Endothelial cell of umbilical vein (primary cell): ENCODE results near the gene ARPIN. TPM values are rescaled to one million over a fixed set of nuclear protein-coding genes. Genes with fewer than 3 reads are reported as not detected.

Experiments used
- BruUV-seq: library from RNA; stranded (reverse); fragments of 400-500 nt; replicated peaks from 2 replicates; lab custom pipeline; 2021; lab: Mats Ljungman, UMichigan
- CTCF ChIA-PET: fragments of 300-600, 350-600 bp; sonication (Branson Sonifier 250); formaldehyde crosslinking; loops from one replicate; lab custom pipeline; 2021; ENCODE audit warnings: antibody characterized with exemption, inconsistent platforms; lab: Charles Lee
- POLR2A ChIA-PET: fragments of 300-600, 350-600 bp; sonication (Branson Sonifier 250); formaldehyde crosslinking; loops from one replicate; lab custom pipeline; 2021; ENCODE audit warnings: antibody characterized with exemption, inconsistent platforms; lab: Charles Lee
- DNase-seq: peaks from one replicate; pipeline ENCODE4 v3.0.0-alpha.2; 2011; ENCODE audit warnings: low read depth, low spot score
- FAIRE-seq: peaks from 2 replicates; lab custom pipeline; 2011; peaks lifted over from hg19 to GRCh38; lab: Jason Lieb, UNC
- H2AFZ ChIP-seq: 2 replicates; pipeline ENCODE4 v1.6.0; 2012; ENCODE audit warnings: low read depth, low read length, control low read depth, inconsistent platforms
- H3K27ac ChIP-seq: 2 replicates; pipeline ENCODE4 v1.5.1; 2011; ENCODE audit warnings: low read depth, mild to moderate bottlenecking, control low read depth, low read length, moderate library complexity; ENCODE audit not compliant: insufficient read depth
- H3K27me3 ChIP-seq, 2 experiments: 2 replicates each; pipeline versions ENCODE4 v1.6.0 to v1.6.1; 2011; ENCODE audit warnings: low read length in 2 of 2, mixed read lengths in 1 of 2; ENCODE audit not compliant: control insufficient read depth in 2 of 2, insufficient read depth in 2 of 2
- H3K36me3 ChIP-seq, 2 experiments: 2 replicates in 1 of 2; 3 replicates in 1 of 2; pipeline ENCODE4 v1.5.1; 2011; ENCODE audit warnings: low read length in 2 of 2, mild to moderate bottlenecking in 1 of 2, moderate library complexity in 1 of 2; ENCODE audit not compliant: control insufficient read depth in 2 of 2, insufficient read depth in 2 of 2; ENCODE audit errors: extremely low read depth in 1 of 2
- H3K4me1 ChIP-seq: 3 replicates; pipeline ENCODE4 v1.5.1; 2011; ENCODE audit warnings: mild to moderate bottlenecking, low read length; ENCODE audit not compliant: control insufficient read depth, insufficient read depth; ENCODE audit errors: extremely low read depth
- H3K4me2 ChIP-seq: 2 replicates; pipeline ENCODE4 v1.6.1; 2011; ENCODE audit warnings: low read length, control low read depth, mixed read lengths; ENCODE audit not compliant: insufficient read depth
- H3K4me3 ChIP-seq, 3 experiments: fragments of 200-600 bp in 1 of 3; sonication (generic), shearing (Covaris generic) in 1 of 3; replicated peaks in 1 of 3; 2 replicates each; pipeline ENCODE4 v1.5.1; 2011 to 2016; ENCODE audit warnings: control low read depth in 3 of 3, low read length in 3 of 3, mild to moderate bottlenecking in 2 of 3, inconsistent platforms in 1 of 3, low read depth in 1 of 3, moderate library complexity in 1 of 3; ENCODE audit not compliant: insufficient read depth in 1 of 3
- H3K79me2 ChIP-seq: 2 replicates; pipeline ENCODE4 v1.6.0; 2012; ENCODE audit warnings: low read length, inconsistent platforms; ENCODE audit not compliant: control insufficient read depth, insufficient read depth
- H3K9ac ChIP-seq: replicated peaks from 2 replicates; pipeline ENCODE3; 2011; ENCODE audit warnings: low read length, control low read depth; ENCODE audit not compliant: insufficient read depth; ENCODE audit errors: extremely low read depth
- H3K9me1 ChIP-seq: replicated peaks from 3 replicates; pipeline ENCODE4 v1.6.0; 2011; ENCODE audit warnings: mild to moderate bottlenecking, low read length; ENCODE audit not compliant: control insufficient read depth, insufficient read depth; ENCODE audit errors: extremely low read depth
- H3K9me3 ChIP-seq: replicated peaks from 2 replicates; pipeline ENCODE4 v1.5.1; 2012; ENCODE audit warnings: low read length, inconsistent platforms; ENCODE audit not compliant: control insufficient read depth, insufficient read depth
- H4K20me1 ChIP-seq: replicated peaks from 2 replicates; pipeline ENCODE3; 2011; ENCODE audit warnings: mild to moderate bottlenecking, low read length; ENCODE audit not compliant: control insufficient read depth, insufficient read depth; ENCODE audit errors: extremely low read depth
- EZH2 ChIP-seq: IDR thresholded peaks from 2 replicates; pipeline ENCODE4 v1.6.1; 2012; ENCODE audit warnings: borderline replicate concordance, low read depth, mild to moderate bottlenecking, moderate library complexity, low read length, inconsistent platforms; ENCODE audit not compliant: severe bottlenecking
- FOS ChIP-seq: IDR thresholded peaks from 2 replicates; pipeline ENCODE4 v1.6.1; 2011; ENCODE audit warnings: mild to moderate bottlenecking, low read length, moderate library complexity, borderline replicate concordance; ENCODE audit not compliant: insufficient read depth
- GATA2 ChIP-seq: IDR thresholded peaks from 2 replicates; pipeline ENCODE4 v1.7.0; 2011; ENCODE audit warnings: low read depth, mild to moderate bottlenecking, moderate library complexity, mixed read lengths, low read length; ENCODE audit not compliant: insufficient read length, insufficient read depth
- JUN ChIP-seq: IDR thresholded peaks from 2 replicates; pipeline ENCODE4 v1.6.1; 2011; ENCODE audit warnings: borderline replicate concordance, low read depth; ENCODE audit not compliant: insufficient read length, insufficient read depth
- MYC ChIP-seq: IDR thresholded peaks from one replicate; pipeline ENCODE4 v1.6.1; 2011; ENCODE audit warnings: mild to moderate bottlenecking, low read depth, low read length
- POLR2A ChIP-seq: IDR thresholded peaks from 2 replicates; pipeline ENCODE4 v1.6.1; 2012; ENCODE audit warnings: low read depth, mild to moderate bottlenecking, control low read depth, low read length
- POLR2AphosphoS5 ChIP-seq: IDR thresholded peaks from 2 replicates; pipeline ENCODE4 v1.6.1; 2012; ENCODE audit warnings: low read depth, mild to moderate bottlenecking, control low read depth, low read length, moderate library complexity; ENCODE audit not compliant: insufficient read depth
- dilution Hi-C: fragments of 300-500 bp; cut with MboI; formaldehyde crosslinking; loops from one replicate; pipeline ENCODE4 v1.15.0; 2019; ENCODE audit warnings: low sequenced_read_pairs; ENCODE audit not compliant: extremely low pct_ligation_motif_present
- intact Hi-C: fragments of 100-400 bp; cut with micrococcal nuclease; formaldehyde crosslinking; loops from one replicate; pipeline ENCODE4 v1.10.0; 2022
- polyA plus RNA-seq, 4 experiments: library from polyadenylated mRNA; depleted of rRNA in 3 of 4; stranded (reverse) in 3 of 4; unstranded in 1 of 4; fragments of >200 nt; gene quantifications; 2 replicates each; pipeline versions ENCODE4 v1.2.1 to v1.2.3, GENCODE V29; 2011 to 2012; ENCODE audit warnings: missing spikeins in 1 of 4
- total RNA-seq: library from RNA; stranded (reverse); gene quantifications from 2 replicates; pipeline ENCODE4 v1.2.3, GENCODE V29; 2021
- TF ChIP-seq, protein P1 (sequence below): IDR thresholded peaks from 2 replicates; pipeline ENCODE4 v1.6.1; 2011; ENCODE audit not compliant: insufficient read depth, insufficient read length
- TF ChIP-seq, protein P2 (sequence below), 2 donors: IDR thresholded peaks; 1 replicate in 1 of 2; 2 replicates in 1 of 2; pipeline ENCODE4 v1.5.1; 2011; ENCODE audit warnings: low read length in 2 of 2, mild to moderate bottlenecking in 2 of 2, moderate library complexity in 2 of 2, control low read depth in 1 of 2, inconsistent platforms in 1 of 2, low read depth in 1 of 2; ENCODE audit not compliant: insufficient read depth in 1 of 2; ENCODE audit errors: extremely low read depth in 1 of 2

Gene ARPIN
- total and polyA plus RNA-seq, 2 donors (not counting 3 experiments of a cell fraction or from before 2014, with no cell fraction given), result 13.0 to 23.3 TPM

DNA sequence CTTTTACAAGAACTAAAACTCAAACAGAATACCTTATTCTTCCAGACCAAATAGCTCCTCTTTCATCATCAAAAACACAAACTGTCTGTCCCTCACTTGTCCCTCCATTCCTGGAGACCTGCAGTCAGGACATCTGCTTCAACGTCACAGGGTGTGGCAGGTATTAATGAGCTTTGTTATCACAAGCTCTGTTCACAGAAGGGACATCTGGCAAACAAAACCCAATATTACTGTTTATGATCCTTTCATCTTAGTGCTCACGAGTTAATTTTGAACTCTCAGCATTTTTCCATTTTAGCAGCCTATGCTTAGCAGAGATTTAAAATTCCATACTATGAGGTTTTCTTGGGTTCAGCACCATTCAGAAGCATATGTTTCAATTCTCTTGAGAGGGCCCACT is 51.9 kb downstream of the ARPIN start:
- Histone ChIP-seq H3K9me1 (no peaks in the 10 kb centered on the region), H3K27ac (no peak overlapping the region), H4K20me1 (no peaks in the 10 kb centered on the region), H3K4me1 (no peaks in the 10 kb centered on the region), H3K9me3 (no peaks in the 10 kb centered on the region), H3K79me2 (no peaks in the 10 kb centered on the region), H3K4me3 (no peak overlapping the region), H3K4me2 (no peak overlapping the region), H3K36me3 (peaks cover 0 to 5% of the 10 kb centered on the region in 2 experiments), H3K27me3 (no peaks in the 10 kb centered on the region), H3K9ac (no peak overlapping the region), H2AFZ (no peak overlapping the region)
- ChIA-PET POLR2A (no interaction called here), CTCF (interaction anchor here (1.0 to 1.8 kb wide), 3 partner anchors 14 to 100 kb away, joined by 3 to 9 read pairs (median 4); no protein-coding TSS in a partner anchor)
- BruUV-seq, result no TSS peak
- dilution Hi-C loops (loop anchor here (25.0 kb wide), 1 partner anchor 99 kb away; the partner anchor contains the start of gene MESP1), intact Hi-C loops (no loop called here)
- TF ChIP-seq EZH2 (no peak), FOS (no peak), JUN (no peak), POLR2AphosphoS5 (no peak), POLR2A (no peak), GATA2 (no peak), MYC (no peak)
- TF ChIP-seq, protein P1, sequence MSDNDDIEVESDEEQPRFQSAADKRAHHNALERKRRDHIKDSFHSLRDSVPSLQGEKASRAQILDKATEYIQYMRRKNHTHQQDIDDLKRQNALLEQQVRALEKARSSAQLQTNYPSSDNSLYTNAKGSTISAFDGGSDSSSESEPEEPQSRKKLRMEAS, result no peak
- TF ChIP-seq, protein P2, sequence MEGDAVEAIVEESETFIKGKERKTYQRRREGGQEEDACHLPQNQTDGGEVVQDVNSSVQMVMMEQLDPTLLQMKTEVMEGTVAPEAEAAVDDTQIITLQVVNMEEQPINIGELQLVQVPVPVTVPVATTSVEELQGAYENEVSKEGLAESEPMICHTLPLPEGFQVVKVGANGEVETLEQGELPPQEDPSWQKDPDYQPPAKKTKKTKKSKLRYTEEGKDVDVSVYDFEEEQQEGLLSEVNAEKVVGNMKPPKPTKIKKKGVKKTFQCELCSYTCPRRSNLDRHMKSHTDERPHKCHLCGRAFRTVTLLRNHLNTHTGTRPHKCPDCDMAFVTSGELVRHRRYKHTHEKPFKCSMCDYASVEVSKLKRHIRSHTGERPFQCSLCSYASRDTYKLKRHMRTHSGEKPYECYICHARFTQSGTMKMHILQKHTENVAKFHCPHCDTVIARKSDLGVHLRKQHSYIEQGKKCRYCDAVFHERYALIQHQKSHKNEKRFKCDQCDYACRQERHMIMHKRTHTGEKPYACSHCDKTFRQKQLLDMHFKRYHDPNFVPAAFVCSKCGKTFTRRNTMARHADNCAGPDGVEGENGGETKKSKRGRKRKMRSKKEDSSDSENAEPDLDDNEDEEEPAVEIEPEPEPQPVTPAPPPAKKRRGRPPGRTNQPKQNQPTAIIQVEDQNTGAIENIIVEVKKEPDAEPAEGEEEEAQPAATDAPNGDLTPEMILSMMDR (IDR thresholded peaks at IDR 0.05; ENCODE audit: extremely low read depth in 1 of 2, insufficient read depth in 1 of 2, low read depth in 1 of 2, low read length in 2 of 2), result no peak
- FAIRE-seq, result no peak
- no peak for DNase-seq
